HL-60 (cell line): ENCODE data around the gene LDB2.

ENCODE experiments used
- DNase-seq, 2 experiments: peaks; one replicate each; pipeline ENCODE4 v3.0.0-alpha.2; 2010 to 2020; ENCODE audit warnings: low read depth in 1 of 2, low spot score in 1 of 2
- H3K27ac ChIP-seq: fragments of 250-450 bp; sonication (Bioruptor Pico); replicated peaks from 2 replicates; pipeline ENCODE4 v1.5.1; 2020; ENCODE audit warnings: mild to moderate bottlenecking, moderate library complexity
- H3K27me3 ChIP-seq: fragments of 250-450 bp; sonication (Bioruptor Pico); 2 replicates; pipeline ENCODE4 v1.5.1; 2021; ENCODE audit warnings: mild to moderate bottlenecking, moderate library complexity; ENCODE audit not compliant: insufficient read depth, poor library complexity, severe bottlenecking
- H3K4me3 ChIP-seq: replicated peaks from 2 replicates; pipeline ENCODE4 v1.5.1; 2011; ENCODE audit warnings: mild to moderate bottlenecking, control low read depth, low read length; ENCODE audit not compliant: insufficient read depth
- CTCF ChIP-seq: IDR thresholded peaks from one replicate; pipeline ENCODE4 v1.5.1; 2011; ENCODE audit warnings: low read length, control low read depth, inconsistent platforms; ENCODE audit not compliant: insufficient read depth
- GABPA ChIP-seq: IDR thresholded peaks from 2 replicates; pipeline ENCODE4 v1.6.1; 2012; ENCODE audit warnings: low read depth
- POLR2AphosphoS5 ChIP-seq: IDR thresholded peaks from 2 replicates; pipeline ENCODE4 v1.6.1; 2012; ENCODE audit warnings: low read depth
- REST ChIP-seq: IDR thresholded peaks from 2 replicates; pipeline ENCODE4 v1.6.1; 2012; ENCODE audit warnings: low read depth; ENCODE audit not compliant: insufficient replicate concordance
- SPI1 ChIP-seq: IDR thresholded peaks from 2 replicates; pipeline ENCODE4 v1.6.1; 2012; ENCODE audit warnings: low read depth, mild to moderate bottlenecking, borderline replicate concordance

The LDB2 gene

GRCh38 chr4:16807355-16807754, 91.1 kb downstream of the LDB2 start:
- H3K4me3 ChIP-seq = no peak overlapping the region
- no peaks in the 10 kb centered on the region for H3K27me3 ChIP-seq
- DNase-seq = no peak
- H3K27ac ChIP-seq = no peak overlapping the region
- TF ChIP-seq POLR2AphosphoS5 (no peak), REST (no peak), SPI1 (no peak), CTCF (no peak), GABPA (no peak)

GRCh38 chr4:16804581-16804980, 93.9 kb downstream of the LDB2 start:
- Histone ChIP-seq H3K27ac (no peak overlapping the region), H3K4me3 (no peak overlapping the region), H3K27me3 (no peaks in the 10 kb centered on the region)
- DNase-seq = no peak
- TF ChIP-seq CTCF (no peak), REST (no peak), SPI1 (no peak)

- H3K27me3 ChIP-seq = no peaks in the 10 kb centered on the region
- no peak for TF ChIP-seq CTCF
- TF ChIP-seq POLR2AphosphoS5 = no peak
- no peak for TF ChIP-seq GABPA
- DNase-seq = no peak
- no peak overlapping the region for H3K27ac ChIP-seq
- H3K4me3 ChIP-seq = no peak overlapping the region
Observed at GRCh38 chr4:16802044-16802443, 96.4 kb downstream of the LDB2 start.

- H3K27ac ChIP-seq = no peak overlapping the region
- DNase-seq = no peak
- H3K4me3 ChIP-seq = no peak overlapping the region
- TF ChIP-seq SPI1 (no peak), CTCF (no peak), POLR2AphosphoS5 (no peak), REST (no peak), GABPA (no peak)
- no peaks in the 10 kb centered on the region for H3K27me3 ChIP-seq
Observed at GRCh38 chr4:16801356-16801755, 97.1 kb downstream of the LDB2 start.
